ENCODE measurements around the gene SHROOM1. TPM values are rescaled to one million over a fixed set of nuclear protein-coding genes. Genes with fewer than 3 reads are reported as not detected.

The SHROOM1 gene
- total and polyA plus RNA-seq, 2 of the 8 experiments (the other 6 are each of a cell fraction or from before 2014, with no cell fraction given) = 3.9 to 5.2 TPM

GRCh38 chr5:132836852-132837251 is 6.4 kb upstream of the SHROOM1 start (continued):
- TF ChIP-seq KDM4A (IDR thresholded peaks at IDR 0.05; ENCODE audit: low read depth, low read length, severe bottlenecking) (no peak), SAP30 (IDR thresholded peaks at IDR 0.05; ENCODE audit: insufficient read depth, insufficient replicate concordance, low read length) (no peak), SUZ12 (IDR thresholded peaks at IDR 0.05; ENCODE audit: low read length) (no peak), KDM5A (IDR thresholded peaks at IDR 0.05; ENCODE audit: low read length) (no peak), ZNF274 (IDR thresholded peaks at IDR 0.05; ENCODE audit: borderline replicate concordance, extremely low read depth, low read length) (no peak), HDAC6 (IDR thresholded peaks at IDR 0.05; ENCODE audit: low read depth, low read length) (no peak), HDAC2 (IDR thresholded peaks at IDR 0.05; ENCODE audit: borderline replicate concordance in 1 of 2, low read depth in 2 of 2, low read length in 2 of 2) (no peak), RAD21 (IDR thresholded peaks at IDR 0.05 in 1 of 2, conservative IDR thresholded peaks at IDR 0.05 in 1 of 2; ENCODE audit: low read depth in 2 of 2, low read length in 2 of 2) (no peak)

Measured in H1 (cell line).